Hepatocyte (in vitro differentiated cells): ENCODE measurements around the gene AMBRA1. TPM values are rescaled to one million over a fixed set of nuclear protein-coding genes. Genes with fewer than 3 reads are reported as not detected.

ENCODE experiments used
- DNase-seq: peaks from one replicate; pipeline ENCODE4 v3.0.0-alpha.2; 2016; ENCODE audit warnings: low spot score
- H2AFZ ChIP-seq: fragments of 200-600 bp; sonication (generic); 2 replicates; pipeline ENCODE4 v1.6.0; 2016; ENCODE audit warnings: antibody characterized with exemption, mild to moderate bottlenecking
- H3K27ac ChIP-seq: fragments of 200-600 bp; sonication (generic); 2 replicates; pipeline ENCODE4 v1.5.1; 2016; ENCODE audit warnings: mild to moderate bottlenecking
- H3K27me3 ChIP-seq: fragments of 200-600 bp; sonication (generic); 2 replicates; pipeline ENCODE4 v1.6.1; 2016
- H3K36me3 ChIP-seq: fragments of 200-600 bp; sonication (generic); replicated peaks from 2 replicates; pipeline ENCODE4 v1.5.1; 2016; ENCODE audit warnings: low read depth; ENCODE audit not compliant: insufficient read depth
- H3K4me1 ChIP-seq: fragments of 200-600 bp; sonication (generic); 2 replicates; pipeline ENCODE4 v1.5.1; 2016; ENCODE audit warnings: mild to moderate bottlenecking, moderate library complexity; ENCODE audit not compliant: insufficient read depth
- H3K4me2 ChIP-seq: fragments of 200-600 bp; sonication (generic); 2 replicates; pipeline ENCODE4 v1.6.0; 2016
- H3K4me3 ChIP-seq: fragments of 200-600 bp; sonication (generic); 2 replicates; pipeline ENCODE4 v1.5.1; 2016; ENCODE audit warnings: mild to moderate bottlenecking
- H3K79me2 ChIP-seq: fragments of 200-600 bp; sonication (generic); 2 replicates; pipeline ENCODE4 v1.6.0; 2017; ENCODE audit warnings: mild to moderate bottlenecking
- H3K9me2 ChIP-seq: fragments of 200-600 bp; sonication (generic); replicated peaks from 2 replicates; pipeline ENCODE4 v1.6.0; 2017; ENCODE audit warnings: mild to moderate bottlenecking; ENCODE audit not compliant: insufficient read depth
- H3K9me3 ChIP-seq: fragments of 200-600 bp; sonication (generic); 2 replicates; pipeline ENCODE4 v1.5.1; 2016; ENCODE audit warnings: low read depth, mild to moderate bottlenecking
- H4K20me1 ChIP-seq: fragments of 200-600 bp; sonication (generic); 2 replicates; pipeline ENCODE4 v1.6.0; 2016; ENCODE audit warnings: mild to moderate bottlenecking; ENCODE audit not compliant: insufficient read depth, poor library complexity, severe bottlenecking
- CTCF ChIP-seq: fragments of 200-600 bp; sonication (generic); IDR thresholded peaks from 2 replicates; pipeline ENCODE4 v1.5.1; 2016; ENCODE audit warnings: antibody characterized with exemption, mild to moderate bottlenecking; ENCODE audit not compliant: poor library complexity
- EZH2 ChIP-seq: fragments of 200-600 bp; sonication (generic); IDR thresholded peaks from 2 replicates; pipeline ENCODE4 v1.6.1; 2016; ENCODE audit warnings: antibody characterized with exemption, mild to moderate bottlenecking, borderline replicate concordance
- EZH2phosphoT487 ChIP-seq: fragments of 200-600 bp; sonication (generic); IDR thresholded peaks from one replicate; pipeline ENCODE4 v1.6.1; 2018; ENCODE audit warnings: antibody characterized with exemption, mild to moderate bottlenecking, low read depth, moderate library complexity; ENCODE audit not compliant: unreplicated experiment, severe bottlenecking
- WGBS: methylation state at CpG from one replicate; pipeline ENCODE4 v1.1.6; 2016; ENCODE audit warnings: low lambda C conversion rate; ENCODE audit errors: missing lambda C conversion rate; 5-methylcytosine and 5-hydroxymethylcytosine counted together
- polyA plus RNA-seq: library from polyadenylated mRNA; unstranded; fragments of >200 nt; fragmentation: Nextera tagmentation; extraction: Ambion mirVana; gene quantifications from 2 replicates; pipeline ENCODE4 v1.2.1, GENCODE V29; 2016
- total RNA-seq: library from RNA; depleted of rRNA; stranded (reverse); fragments of >200 nt; gene quantifications from 2 replicates; pipeline ENCODE4 v1.2.3, GENCODE V29; 2014

AMBRA1 gene
- total and polyA plus RNA-seq, 2 experiments from 2014 or later = 7.2 to 31.2 TPM

GRCh38 chr11:46637546-46637945, 43.7 kb upstream of the AMBRA1 start:
- H2AFZ ChIP-seq = no peak overlapping the region
- no peak overlapping the region for H3K4me3 ChIP-seq
- no peak for DNase-seq
- H3K79me2 ChIP-seq = peaks cover 41% of the 10 kb centered on the region
- no peaks in the 10 kb centered on the region for H3K27me3 ChIP-seq
- H3K36me3 ChIP-seq = no peaks in the 10 kb centered on the region
- 95% methylated on average over 5 of the region's 5 CpGs for WGBS
- no peaks in the 10 kb centered on the region for H3K9me3 ChIP-seq
- no peak for TF ChIP-seq CTCF
- TF ChIP-seq EZH2phosphoT487 = no peak
- no peak for TF ChIP-seq EZH2
- H4K20me1 ChIP-seq = no peaks in the 10 kb centered on the region
- peaks cover 8% of the 10 kb centered on the region for H3K4me1 ChIP-seq
- H3K27ac ChIP-seq = no peak overlapping the region
- no peak overlapping the region for H3K4me2 ChIP-seq
- no peaks in the 10 kb centered on the region for H3K9me2 ChIP-seq

GRCh38 chr11:46635557-46636139, 41.8 kb upstream of the AMBRA1 start:
- Histone ChIP-seq H3K79me2 (peaks cover 32% of the 10 kb centered on the region), H3K9me2 (no peaks in the 10 kb centered on the region), H3K4me3 (no peak overlapping the region), H4K20me1 (no peaks in the 10 kb centered on the region), H3K4me2 (no peak overlapping the region), H2AFZ (no peak overlapping the region), H3K27me3 (no peaks in the 10 kb centered on the region), H3K27ac (no peak overlapping the region), H3K4me1 (peaks cover 8% of the 10 kb centered on the region), H3K36me3 (no peaks in the 10 kb centered on the region), H3K9me3 (no peaks in the 10 kb centered on the region)
- no peak for DNase-seq
- 79% methylated on average over 5 of the region's 5 CpGs for WGBS
- TF ChIP-seq EZH2 (no peak), EZH2phosphoT487 (no peak), CTCF (no peak)

- H3K9me3 ChIP-seq = no peaks in the 10 kb centered on the region
- no peaks in the 10 kb centered on the region for H3K36me3 ChIP-seq
- H3K4me3 ChIP-seq = no peak overlapping the region
- no peak for DNase-seq
- no peak overlapping the region for H3K4me2 ChIP-seq
- H3K27me3 ChIP-seq = no peaks in the 10 kb centered on the region
- H3K79me2 ChIP-seq = peaks cover 31% of the 10 kb centered on the region
- no peaks in the 10 kb centered on the region for H3K9me2 ChIP-seq
- no peaks in the 10 kb centered on the region for H3K4me1 ChIP-seq
- no peak overlapping the region for H3K27ac ChIP-seq
- no peak for TF ChIP-seq EZH2phosphoT487
- no peak for TF ChIP-seq EZH2
- TF ChIP-seq CTCF = no peak
- 93% methylated on average over 22 of the region's 22 CpGs for WGBS
- no peak overlapping the region for H2AFZ ChIP-seq
- H4K20me1 ChIP-seq = no peaks in the 10 kb centered on the region
These were observed 39.7 kb upstream of the AMBRA1 start for GRCh38 chr11:46633291-46634217.
